Uterus (tissue), 2 donors: ENCODE results near the gene THSD4.

Source experiments
- POLR2A ChIP-seq, 2 donors: fragments of 450-650 bp; IDR thresholded peaks; one replicate each; pipeline ENCODE4 v1.6.1; 2016; ENCODE audit warnings: antibody characterized with exemption in 2 of 2, mild to moderate bottlenecking in 1 of 2, moderate library complexity in 1 of 2
- TF ChIP-seq, protein P1 (sequence below), 4 experiments: fragments of 200-600 bp in 2 of 4; fragments of 450-650 bp in 2 of 4; sonication (generic) in 2 of 4; IDR thresholded peaks; one replicate each; pipeline ENCODE4 v1.5.1; 2016 to 2019; ENCODE audit warnings: antibody characterized with exemption in 4 of 4, mild to moderate bottlenecking in 2 of 4, moderate library complexity in 1 of 4

DNA sequence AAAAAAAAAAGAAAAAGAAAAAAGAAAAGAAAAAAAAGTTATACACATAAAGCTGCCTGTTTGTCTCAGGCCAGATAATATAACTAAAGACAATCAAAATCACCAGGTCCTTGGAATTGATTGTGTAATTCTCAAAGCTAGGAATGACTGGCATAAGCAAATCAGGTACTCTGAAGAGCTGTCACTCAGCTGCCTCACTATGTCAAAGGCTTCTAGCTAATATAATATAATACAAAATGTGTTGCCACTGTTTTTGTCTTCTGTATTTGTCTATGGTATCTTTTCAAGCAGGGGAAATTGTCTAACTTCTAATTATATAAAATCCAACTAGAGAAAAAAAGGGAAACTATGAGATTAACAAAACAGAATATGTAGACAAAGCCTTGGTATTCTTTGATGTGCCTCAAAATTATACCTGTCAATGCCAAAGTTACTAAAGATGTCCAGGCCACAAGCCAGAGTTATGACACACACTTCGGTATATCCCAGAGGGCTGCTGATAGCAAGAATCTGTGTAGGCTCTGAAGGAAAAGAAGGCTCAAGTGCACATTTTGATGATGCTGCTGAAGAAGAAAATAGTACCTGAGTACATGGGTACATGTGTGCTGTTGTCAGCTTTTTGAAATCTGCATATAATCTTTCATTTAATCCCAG, 658.1 kb downstream of the THSD4 start:
- TF ChIP-seq, protein P1, sequence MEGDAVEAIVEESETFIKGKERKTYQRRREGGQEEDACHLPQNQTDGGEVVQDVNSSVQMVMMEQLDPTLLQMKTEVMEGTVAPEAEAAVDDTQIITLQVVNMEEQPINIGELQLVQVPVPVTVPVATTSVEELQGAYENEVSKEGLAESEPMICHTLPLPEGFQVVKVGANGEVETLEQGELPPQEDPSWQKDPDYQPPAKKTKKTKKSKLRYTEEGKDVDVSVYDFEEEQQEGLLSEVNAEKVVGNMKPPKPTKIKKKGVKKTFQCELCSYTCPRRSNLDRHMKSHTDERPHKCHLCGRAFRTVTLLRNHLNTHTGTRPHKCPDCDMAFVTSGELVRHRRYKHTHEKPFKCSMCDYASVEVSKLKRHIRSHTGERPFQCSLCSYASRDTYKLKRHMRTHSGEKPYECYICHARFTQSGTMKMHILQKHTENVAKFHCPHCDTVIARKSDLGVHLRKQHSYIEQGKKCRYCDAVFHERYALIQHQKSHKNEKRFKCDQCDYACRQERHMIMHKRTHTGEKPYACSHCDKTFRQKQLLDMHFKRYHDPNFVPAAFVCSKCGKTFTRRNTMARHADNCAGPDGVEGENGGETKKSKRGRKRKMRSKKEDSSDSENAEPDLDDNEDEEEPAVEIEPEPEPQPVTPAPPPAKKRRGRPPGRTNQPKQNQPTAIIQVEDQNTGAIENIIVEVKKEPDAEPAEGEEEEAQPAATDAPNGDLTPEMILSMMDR (IDR thresholded peaks at IDR 0.05), result no peak
- TF ChIP-seq POLR2A (IDR thresholded peaks at IDR 0.05), result no peak
